Left lung (tissue), 10 donors: ENCODE results near the gene BCL2L12. TPM values are rescaled to one million over a fixed set of nuclear protein-coding genes. Genes with fewer than 3 reads are reported as not detected.

Source experiments
- ATAC-seq: fragments of 200-7000 bp; cut with Tn5 transposase; one replicate; pipeline ENCODE4 v1.9.1; 2020; ENCODE audit warnings: moderate library complexity
- DNase-seq, 4 donors: peaks; one replicate each; pipeline ENCODE4 v3.0.0-alpha.2; 2013 to 2020
- H3K27ac ChIP-seq, 2 donors: fragments of 200-600 bp; sonication (generic) in 1 of 2; one replicate each; pipeline versions ENCODE4 v1.5.0 to v1.8.0; 2020 to 2021
- H3K27me3 ChIP-seq, 2 donors: fragments of 200-600 bp; sonication (generic) in 1 of 2; one replicate each; pipeline versions ENCODE4 v1.5.0 to v1.8.0; 2020 to 2021
- H3K36me3 ChIP-seq, 2 donors: fragments of 200-600 bp; sonication (generic) in 1 of 2; one replicate each; pipeline versions ENCODE4 v1.5.0 to v1.8.0; 2020 to 2021
- H3K4me1 ChIP-seq, 2 donors: fragments of 200-600 bp; one replicate each; pipeline ENCODE4 v1.8.0; 2021
- H3K4me3 ChIP-seq, 2 donors: fragments of 200-600 bp; sonication (generic) in 1 of 2; one replicate each; pipeline versions ENCODE4 v1.5.0 to v1.8.0; 2020 to 2021; ENCODE audit warnings: mild to moderate bottlenecking in 1 of 2
- H3K9me3 ChIP-seq, 2 donors: fragments of 200-600 bp; sonication (generic) in 1 of 2; one replicate each; pipeline versions ENCODE4 v1.5.0 to v1.8.0; 2020 to 2021
- CTCF ChIP-seq, 2 donors: fragments of 200-600 bp; sonication (generic) in 1 of 2; IDR thresholded peaks; one replicate each; pipeline versions ENCODE4 v1.5.0 to v1.8.0; 2021; ENCODE audit warnings: antibody characterized with exemption in 2 of 2
- intact Hi-C, 2 donors: fragments of 100-400 bp; cut with DNase I; formaldehyde crosslinking; loops; one replicate each; pipeline versions ENCODE4 v1.11.2 to v1.14.2; 2022
- polyA plus RNA-seq, 6 donors: library from polyadenylated mRNA; unstranded; fragments of 120-200 nt; gene quantifications; one replicate each; pipeline ENCODE4 v1.2.1, GENCODE V29; 2013; ENCODE audit not compliant: insufficient read length in 6 of 6
- total RNA-seq, 2 donors: library from RNA; stranded (reverse); fragmentation: NEBNext Ultra II Directional; extraction: Animal tissue kit (Norgen Biotek cat#: 25700); gene quantifications; one replicate each; pipeline ENCODE4 v1.2.1, GENCODE V29; 2021
- donor health status: DM: no; HTN: yes; CAD: no.
- donor health status: DM: no; HTN: no; CAD: no.

BCL2L12 gene
- total and polyA plus RNA-seq, 8 donors: 20.6 to 30.1 (median 26.0) TPM

GRCh38 chr19:49685845-49686332 lies 20.2 kb downstream of the BCL2L12 start:
- no peak for ATAC-seq
- Histone ChIP-seq H3K27me3 (peaks cover 1 to 22% of the 10 kb centered on the region in 2 donors), H3K27ac (peak overlapping the region in 1 of 2 donors; percentile 62), H3K4me1 (peaks cover 14 to 30% of the 10 kb centered on the region in 2 donors), H3K4me3 (peak overlapping the region in 1 of 2 donors; percentile 18), H3K36me3 (peaks cover 0 to 76% of the 10 kb centered on the region in 2 donors), H3K9me3 (no peaks in the 10 kb centered on the region)
- no peak for DNase-seq
- intact Hi-C loops: no loop called here
- TF ChIP-seq CTCF (IDR thresholded peaks at IDR 0.05): no peak

- Histone ChIP-seq H3K36me3 (peaks cover 0 to 69% of the 10 kb centered on the region in 2 donors), H3K27ac (peak overlapping the region; percentile 33 to 62), H3K27me3 (peaks cover 4 to 29% of the 10 kb centered on the region in 2 donors), H3K9me3 (no peaks in the 10 kb centered on the region), H3K4me1 (peaks cover 13 to 34% of the 10 kb centered on the region in 2 donors), H3K4me3 (peak overlapping the region in 1 of 2 donors; percentile 18)
- DNase-seq: no peak
- intact Hi-C loops: no loop called here
- no peak for ATAC-seq
- TF ChIP-seq CTCF (IDR thresholded peaks at IDR 0.05): no peak
Observed at GRCh38 chr19:49686503-49687088, 20.9 kb downstream of the BCL2L12 start.

- H3K36me3 ChIP-seq: peaks cover 0 to 63% of the 10 kb centered on the region in 2 donors
- peaks cover 13 to 35% of the 10 kb centered on the region in 2 donors for H3K4me1 ChIP-seq
- H3K4me3 ChIP-seq: peak overlapping the region in 1 of 2 donors; percentile 18
- H3K9me3 ChIP-seq: no peaks in the 10 kb centered on the region
- TF ChIP-seq CTCF (IDR thresholded peaks at IDR 0.05): no peak
- no peak for DNase-seq
- peak overlapping the region; percentile 33 to 62 for H3K27ac ChIP-seq
- H3K27me3 ChIP-seq: peaks cover 4 to 34% of the 10 kb centered on the region in 2 donors
- no peak for ATAC-seq
- intact Hi-C loops: no loop called here
Observed at GRCh38 chr19:49687150-49687549, 21.4 kb downstream of the BCL2L12 start.

GRCh38 chr19:49687566-49688316 lies 22.0 kb downstream of the BCL2L12 start:
- no peak for ATAC-seq
- DNase-seq: no peak
- H3K4me1 ChIP-seq: peaks cover 13 to 35% of the 10 kb centered on the region in 2 donors
- H3K27ac ChIP-seq: peak overlapping the region; percentile 59 to 62
- H3K36me3 ChIP-seq: peaks cover 0 to 57% of the 10 kb centered on the region in 2 donors
- peaks cover 4 to 40% of the 10 kb centered on the region in 2 donors for H3K27me3 ChIP-seq
- H3K4me3 ChIP-seq: peak overlapping the region in 1 of 2 donors; percentile 39
- TF ChIP-seq CTCF (IDR thresholded peaks at IDR 0.05): no peak
- no peaks in the 10 kb centered on the region for H3K9me3 ChIP-seq
- intact Hi-C loops: no loop called here

- intact Hi-C loops: no loop called here
- H3K36me3 ChIP-seq: peaks cover 0 to 48% of the 10 kb centered on the region in 2 donors
- no peak for TF ChIP-seq CTCF (IDR thresholded peaks at IDR 0.05)
- H3K4me3 ChIP-seq: peak overlapping the region in 1 of 2 donors; percentile 39
- no peak for ATAC-seq
- H3K4me1 ChIP-seq: peaks cover 13 to 35% of the 10 kb centered on the region in 2 donors
- H3K27ac ChIP-seq: peak overlapping the region; percentile 59 to 62
- DNase-seq: no peak
- peaks cover 4 to 44% of the 10 kb centered on the region in 2 donors for H3K27me3 ChIP-seq
- H3K9me3 ChIP-seq: no peaks in the 10 kb centered on the region
Observed at GRCh38 chr19:49688531-49689132, 22.9 kb downstream of the BCL2L12 start.
